Mucosa of rectum (tissue), 2 donors: ENCODE results near the gene HELZ.

Experiments
- H3K27ac ChIP-seq, 2 donors: one replicate each; pipeline ENCODE4 v1.7.0; 2013; ENCODE audit warnings: inconsistent platforms in 2 of 2, low read depth in 2 of 2, low read length in 2 of 2
- H3K27me3 ChIP-seq, 2 donors: one replicate each; pipeline ENCODE4 v1.7.0; 2013; ENCODE audit warnings: low read length in 2 of 2; ENCODE audit not compliant: control insufficient read depth in 2 of 2, insufficient read depth in 2 of 2
- H3K36me3 ChIP-seq, 2 donors: one replicate each; pipeline ENCODE4 v1.7.0; 2013; ENCODE audit warnings: low read length in 2 of 2; ENCODE audit not compliant: control insufficient read depth in 2 of 2, insufficient read depth in 2 of 2
- H3K4me1 ChIP-seq, 2 donors: one replicate each; pipeline ENCODE4 v1.7.0; 2013; ENCODE audit warnings: low read length in 2 of 2, mild to moderate bottlenecking in 1 of 2; ENCODE audit not compliant: control insufficient read depth in 2 of 2, insufficient read depth in 2 of 2
- H3K4me3 ChIP-seq, 2 donors: one replicate each; pipeline ENCODE4 v1.7.0; 2013; ENCODE audit warnings: low read length in 2 of 2
- H3K9ac ChIP-seq, 2 donors: one replicate each; pipeline ENCODE4 v1.7.0; 2013; ENCODE audit warnings: low read length in 2 of 2, low read depth in 1 of 2, mild to moderate bottlenecking in 1 of 2
- H3K9me3 ChIP-seq, 2 donors: one replicate each; pipeline ENCODE4 v1.7.0; 2013; ENCODE audit warnings: low read length in 2 of 2; ENCODE audit not compliant: control insufficient read depth in 2 of 2
- donor health status: healthy.
- donor health status: Normal muscosa, but diverticular disease.

HELZ gene

GRCh38 chr17:67216578-67217320, 28.2 kb downstream of the HELZ start:
- H3K36me3 ChIP-seq: peaks cover 18 to 24% of the 10 kb centered on the region in 2 donors
- H3K27ac ChIP-seq: no peak overlapping the region
- H3K4me1 ChIP-seq: peaks cover 0 to 10% of the 10 kb centered on the region in 2 donors

GRCh38 chr17:67215991-67216421, 29.0 kb downstream of the HELZ start:
- H3K36me3 ChIP-seq: peaks cover 18 to 25% of the 10 kb centered on the region in 2 donors
- H3K27ac ChIP-seq: no peak overlapping the region
- H3K9ac ChIP-seq: no peak overlapping the region
- H3K27me3 ChIP-seq: no peaks in the 10 kb centered on the region
- H3K4me3 ChIP-seq: no peak overlapping the region
- peaks cover 0 to 10% of the 10 kb centered on the region in 2 donors for H3K4me1 ChIP-seq
- no peaks in the 10 kb centered on the region for H3K9me3 ChIP-seq

More at GRCh38 chr17:67216578-67217320, 28.2 kb downstream of the HELZ start:
- H3K9me3 ChIP-seq: no peaks in the 10 kb centered on the region
- H3K27me3 ChIP-seq: no peaks in the 10 kb centered on the region
- no peak overlapping the region for H3K9ac ChIP-seq
- H3K4me3 ChIP-seq: no peak overlapping the region

GRCh38 chr17:67212714-67213417, 32.1 kb downstream of the HELZ start:
- Histone ChIP-seq H3K36me3 (peaks cover 11 to 19% of the 10 kb centered on the region in 2 donors), H3K9me3 (no peaks in the 10 kb centered on the region), H3K4me1 (peaks cover 0 to 10% of the 10 kb centered on the region in 2 donors), H3K9ac (no peak overlapping the region), H3K27ac (no peak overlapping the region), H3K27me3 (no peaks in the 10 kb centered on the region), H3K4me3 (no peak overlapping the region)

GRCh38 chr17:67212231-67212630, 32.8 kb downstream of the HELZ start:
- H3K4me1 ChIP-seq: peaks cover 0 to 10% of the 10 kb centered on the region in 2 donors
- peaks cover 7 to 12% of the 10 kb centered on the region in 2 donors for H3K36me3 ChIP-seq
- no peak overlapping the region for H3K4me3 ChIP-seq
- H3K9me3 ChIP-seq: no peaks in the 10 kb centered on the region
- H3K27ac ChIP-seq: no peak overlapping the region
- H3K9ac ChIP-seq: no peak overlapping the region
- H3K27me3 ChIP-seq: no peaks in the 10 kb centered on the region

- Histone ChIP-seq H3K9me3 (no peaks in the 10 kb centered on the region), H3K27me3 (no peaks in the 10 kb centered on the region), H3K27ac (no peak overlapping the region), H3K36me3 (peaks cover 4 to 7% of the 10 kb centered on the region in 2 donors), H3K4me3 (no peak overlapping the region), H3K9ac (no peak overlapping the region), H3K4me1 (peaks cover 0 to 10% of the 10 kb centered on the region in 2 donors)
Measured at GRCh38 chr17:67211742-67212141, 33.3 kb downstream of the HELZ start.

- Histone ChIP-seq H3K27ac (no peak overlapping the region), H3K27me3 (no peaks in the 10 kb centered on the region), H3K9me3 (no peaks in the 10 kb centered on the region), H3K4me3 (no peak overlapping the region), H3K4me1 (peaks cover 0 to 7% of the 10 kb centered on the region in 2 donors), H3K36me3 (peaks cover 4 to 5% of the 10 kb centered on the region in 2 donors), H3K9ac (no peak overlapping the region)
Measured at GRCh38 chr17:67210915-67211314, 34.1 kb downstream of the HELZ start.

- Histone ChIP-seq H3K9me3 (no peaks in the 10 kb centered on the region), H3K27me3 (no peaks in the 10 kb centered on the region), H3K36me3 (peaks cover 0 to 2% of the 10 kb centered on the region in 2 donors), H3K4me1 (peaks cover 0 to 7% of the 10 kb centered on the region in 2 donors), H3K27ac (no peak overlapping the region), H3K9ac (no peak overlapping the region), H3K4me3 (no peak overlapping the region)
Measured at GRCh38 chr17:67208232-67208631, 36.8 kb downstream of the HELZ start.

- Histone ChIP-seq H3K4me1 (no peaks in the 10 kb centered on the region), H3K36me3 (peaks cover 17 to 18% of the 10 kb centered on the region in 2 donors), H3K4me3 (no peak overlapping the region), H3K9ac (no peak overlapping the region), H3K9me3 (no peaks in the 10 kb centered on the region), H3K27me3 (no peaks in the 10 kb centered on the region), H3K27ac (no peak overlapping the region)
Measured at GRCh38 chr17:67203818-67204217, 41.2 kb downstream of the HELZ start.

- H3K9ac ChIP-seq: no peak overlapping the region
- H3K4me3 ChIP-seq: no peak overlapping the region
Measured at GRCh38 chr17:67202503-67202902, 42.5 kb downstream of the HELZ start.

GRCh38 chr17:67200727-67201301, 44.2 kb downstream of the HELZ start:
- H3K4me3 ChIP-seq: no peak overlapping the region
- H3K4me1 ChIP-seq: no peaks in the 10 kb centered on the region
- H3K36me3 ChIP-seq: peaks cover 34% of the 10 kb centered on the region in 2 donors
- H3K27ac ChIP-seq: no peak overlapping the region
- H3K9me3 ChIP-seq: no peaks in the 10 kb centered on the region
- H3K27me3 ChIP-seq: no peaks in the 10 kb centered on the region
- no peak overlapping the region for H3K9ac ChIP-seq

More at GRCh38 chr17:67202503-67202902, 42.5 kb downstream of the HELZ start:
- H3K9me3 ChIP-seq: no peaks in the 10 kb centered on the region
- H3K27me3 ChIP-seq: no peaks in the 10 kb centered on the region
- no peak overlapping the region for H3K27ac ChIP-seq
- H3K36me3 ChIP-seq: peaks cover 21 to 23% of the 10 kb centered on the region in 2 donors
- H3K4me1 ChIP-seq: no peaks in the 10 kb centered on the region
